HG02759 (cell line): ENCODE results near the gene GNPTAB.
"Not testable (repeated sequence)": the region's sequence is repeated elsewhere in the genome, so short reads cannot be mapped to it uniquely, and the experiment has no call there.

Experiments used
- ATAC-seq: cut with Tn5 transposase; IDR thresholded peaks from one replicate; pipeline ENCODE4 v1.9.1; 2021; ENCODE audit warnings: mild to moderate bottlenecking, moderate library complexity; ENCODE audit not compliant: unreplicated experiment

GNPTAB gene

GRCh38 chr12:101854747-101855146 is 24.0 kb upstream of the GNPTAB start:
- ATAC-seq = peak; percentile 51

GRCh38 chr12:101852998-101853397 is 22.2 kb upstream of the GNPTAB start:
- ATAC-seq = no peak

- no peak for ATAC-seq
Measured at GRCh38 chr12:101850199-101850598, 19.4 kb upstream of the GNPTAB start.

- no peak for ATAC-seq
Measured at GRCh38 chr12:101847325-101847724, 16.6 kb upstream of the GNPTAB start.

- no peak for ATAC-seq
Measured at GRCh38 chr12:101845137-101845711, 14.5 kb upstream of the GNPTAB start.

- no peak for ATAC-seq
Measured at GRCh38 chr12:101841069-101841468, 10.3 kb upstream of the GNPTAB start.

- no peak for ATAC-seq
Measured at GRCh38 chr12:101839324-101840283, 8.8 kb upstream of the GNPTAB start.

GRCh38 chr12:101838628-101839323 is 8.0 kb upstream of the GNPTAB start:
- peak; percentile 71 for ATAC-seq

- no peak for ATAC-seq
Measured at GRCh38 chr12:101832030-101832429, 1.3 kb upstream of the GNPTAB start.

- ATAC-seq = no peak
Measured at GRCh38 chr12:101829639-101830366, 956 bp downstream of the GNPTAB start.

- no peak for ATAC-seq
Measured at GRCh38 chr12:101828463-101829196, 2.1 kb downstream of the GNPTAB start.

GRCh38 chr12:101826766-101827368 is 3.9 kb downstream of the GNPTAB start:
- no peak for ATAC-seq

GRCh38 chr12:101824831-101825230 is 5.9 kb downstream of the GNPTAB start:
- ATAC-seq = no peak

- peak; percentile 86 for ATAC-seq
Measured at GRCh38 chr12:101823891-101824290, 6.9 kb downstream of the GNPTAB start.

- no peak for ATAC-seq
Measured at GRCh38 chr12:101823039-101823438, 7.7 kb downstream of the GNPTAB start.

GRCh38 chr12:101819467-101819866 is 11.3 kb downstream of the GNPTAB start:
- peak; percentile 46 for ATAC-seq

- ATAC-seq = not testable (repeated sequence)
Measured at GRCh38 chr12:101818689-101819088, 12.1 kb downstream of the GNPTAB start.

GRCh38 chr12:101813117-101813516 is 17.6 kb downstream of the GNPTAB start:
- ATAC-seq = no peak

- ATAC-seq = not testable (repeated sequence)
Measured at GRCh38 chr12:101812716-101813115, 18.0 kb downstream of the GNPTAB start.

GRCh38 chr12:101811342-101811741 is 19.4 kb downstream of the GNPTAB start:
- not testable (repeated sequence) for ATAC-seq
